RWPE2 (cell line): ENCODE data around the gene CD207.

ENCODE experiments used
- ATAC-seq: fragments of 200-7000 bp; cut with Tn5 transposase; 3 replicates; pipeline ENCODE4 v1.9.1; 2021; ENCODE audit warnings: low read depth
- DNase-seq: peaks from one replicate; pipeline ENCODE4 v3.0.0-alpha.2; 2020; ENCODE audit warnings: low spot score
- H3K27ac ChIP-seq: fragments of 450-650 bp; 2 replicates; pipeline ENCODE4 v1.5.1; 2017; ENCODE audit warnings: mild to moderate bottlenecking; ENCODE audit not compliant: poor library complexity, severe bottlenecking
- H3K27me3 ChIP-seq: fragments of 250-450 bp; sonication (Bioruptor Pico); 2 replicates; pipeline ENCODE4 v1.5.1; 2021; ENCODE audit warnings: mild to moderate bottlenecking, moderate library complexity; ENCODE audit not compliant: insufficient read depth, poor library complexity, severe bottlenecking
- H3K36me3 ChIP-seq: fragments of 250-450 bp; sonication (Bioruptor Pico); 2 replicates; pipeline ENCODE4 v1.5.1; 2020; ENCODE audit warnings: low read depth, mild to moderate bottlenecking, moderate library complexity
- H3K4me1 ChIP-seq: fragments of 250-450 bp; sonication (Bioruptor Pico); 2 replicates; pipeline ENCODE4 v1.5.1; 2021; ENCODE audit warnings: mild to moderate bottlenecking, moderate library complexity; ENCODE audit not compliant: insufficient read depth, poor library complexity, severe bottlenecking
- H3K4me3 ChIP-seq: fragments of 250-450 bp; sonication (Bioruptor Pico); 2 replicates; pipeline ENCODE4 v1.5.1; 2021; ENCODE audit warnings: mild to moderate bottlenecking, moderate library complexity; ENCODE audit not compliant: severe bottlenecking
- H3K9me3 ChIP-seq: fragments of 250-450 bp; sonication (Bioruptor Pico); 2 replicates; pipeline ENCODE4 v1.5.1; 2021; ENCODE audit warnings: mild to moderate bottlenecking, moderate library complexity; ENCODE audit not compliant: severe bottlenecking
- TF ChIP-seq, protein P1 (sequence below): fragments of 450-650 bp; IDR thresholded peaks from one replicate; pipeline ENCODE4 v1.5.1; 2017; ENCODE audit warnings: mild to moderate bottlenecking, moderate library complexity; ENCODE audit not compliant: poor library complexity, severe bottlenecking

Gene CD207

DNA sequence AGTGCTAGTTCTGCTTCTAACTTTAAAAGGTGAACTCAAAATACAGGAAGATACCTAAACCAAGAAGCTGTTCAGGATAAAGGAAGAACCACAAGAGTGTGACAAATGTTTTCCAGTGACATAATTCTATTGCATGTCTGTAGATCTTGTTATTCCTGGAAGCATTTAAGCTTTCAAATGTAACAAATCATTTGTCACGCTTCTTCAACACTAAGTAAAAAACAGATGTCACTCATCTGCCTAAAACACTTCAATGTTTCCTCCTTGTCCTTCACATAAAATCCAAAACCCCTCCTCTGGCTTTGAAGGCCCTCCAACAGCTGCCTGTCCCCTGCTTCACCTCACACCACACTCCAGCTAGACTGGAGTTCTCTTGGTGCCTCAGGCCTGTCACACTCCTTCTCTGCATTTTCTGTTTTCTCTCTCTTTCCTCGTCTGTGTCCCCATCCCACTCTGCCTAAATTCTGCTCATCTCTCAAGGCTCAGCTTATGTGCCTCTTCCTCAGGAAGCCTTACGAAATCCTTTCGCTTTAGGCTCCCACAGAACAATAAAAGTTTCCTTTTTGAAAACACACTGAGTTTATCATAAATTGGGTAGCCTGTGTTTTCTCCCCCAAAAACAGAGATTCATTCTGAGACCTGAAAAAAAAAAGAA, 8.8 kb downstream of the CD207 start:
- H3K9me3 ChIP-seq = no peaks in the 10 kb centered on the region
- TF ChIP-seq, protein P1, sequence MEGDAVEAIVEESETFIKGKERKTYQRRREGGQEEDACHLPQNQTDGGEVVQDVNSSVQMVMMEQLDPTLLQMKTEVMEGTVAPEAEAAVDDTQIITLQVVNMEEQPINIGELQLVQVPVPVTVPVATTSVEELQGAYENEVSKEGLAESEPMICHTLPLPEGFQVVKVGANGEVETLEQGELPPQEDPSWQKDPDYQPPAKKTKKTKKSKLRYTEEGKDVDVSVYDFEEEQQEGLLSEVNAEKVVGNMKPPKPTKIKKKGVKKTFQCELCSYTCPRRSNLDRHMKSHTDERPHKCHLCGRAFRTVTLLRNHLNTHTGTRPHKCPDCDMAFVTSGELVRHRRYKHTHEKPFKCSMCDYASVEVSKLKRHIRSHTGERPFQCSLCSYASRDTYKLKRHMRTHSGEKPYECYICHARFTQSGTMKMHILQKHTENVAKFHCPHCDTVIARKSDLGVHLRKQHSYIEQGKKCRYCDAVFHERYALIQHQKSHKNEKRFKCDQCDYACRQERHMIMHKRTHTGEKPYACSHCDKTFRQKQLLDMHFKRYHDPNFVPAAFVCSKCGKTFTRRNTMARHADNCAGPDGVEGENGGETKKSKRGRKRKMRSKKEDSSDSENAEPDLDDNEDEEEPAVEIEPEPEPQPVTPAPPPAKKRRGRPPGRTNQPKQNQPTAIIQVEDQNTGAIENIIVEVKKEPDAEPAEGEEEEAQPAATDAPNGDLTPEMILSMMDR = no peak
- DNase-seq (no peak), ATAC-seq (no peak)
- H3K27me3 ChIP-seq = no peaks in the 10 kb centered on the region
- H3K4me1 ChIP-seq = no peaks in the 10 kb centered on the region
- H3K36me3 ChIP-seq = no peaks in the 10 kb centered on the region
- H3K27ac ChIP-seq = no peak overlapping the region
- H3K4me3 ChIP-seq = no peak overlapping the region

DNA sequence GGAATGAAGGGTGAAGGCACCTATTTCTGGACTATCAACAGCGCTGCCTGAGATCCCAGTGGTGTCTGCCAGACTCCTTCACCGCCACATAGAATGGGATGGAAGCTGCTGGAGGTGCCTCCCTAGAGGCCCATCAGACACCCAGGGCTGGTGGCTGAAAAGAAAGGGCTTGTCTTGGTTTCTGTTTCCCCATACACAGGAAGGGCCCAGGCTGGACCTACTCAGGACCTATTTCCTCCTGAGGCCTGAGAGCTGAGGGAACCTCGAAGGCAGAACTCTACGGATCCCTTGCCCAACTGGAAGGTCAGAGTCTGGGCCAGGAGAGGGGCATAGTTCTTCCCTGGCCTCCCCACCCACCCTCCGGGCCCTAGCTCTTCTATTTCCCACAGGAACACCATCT, 12.4 kb downstream of the CD207 start:
- no peak overlapping the region for H3K27ac ChIP-seq
- H3K9me3 ChIP-seq = no peaks in the 10 kb centered on the region
- no peaks in the 10 kb centered on the region for H3K36me3 ChIP-seq
- TF ChIP-seq, protein P1 = no peak
- no peak overlapping the region for H3K4me3 ChIP-seq
- H3K4me1 ChIP-seq = no peaks in the 10 kb centered on the region
- ATAC-seq = no peak
- no peak for DNase-seq
- H3K27me3 ChIP-seq = no peaks in the 10 kb centered on the region

DNA sequence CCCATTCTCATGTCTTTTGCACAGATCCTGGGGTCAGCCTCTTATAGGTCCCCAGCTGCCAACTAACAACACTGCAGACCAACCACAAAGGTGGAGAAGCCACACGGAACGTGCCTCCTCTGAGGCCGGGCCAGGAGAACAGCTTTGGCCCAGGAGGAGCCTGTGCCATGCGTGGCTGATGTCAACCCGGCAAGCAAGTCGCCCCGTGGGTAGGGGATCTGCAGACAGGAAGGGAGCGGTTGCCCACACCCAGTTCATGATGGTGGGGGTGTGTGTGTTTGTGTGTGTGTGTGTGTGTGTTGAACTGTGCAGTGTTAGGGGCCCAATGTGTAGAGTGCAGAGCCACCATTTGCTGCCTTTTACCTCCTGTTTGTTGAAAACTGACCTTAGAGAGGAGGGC, 12.8 kb downstream of the CD207 start:
- Histone ChIP-seq H3K27ac (no peak overlapping the region), H3K4me3 (no peak overlapping the region), H3K36me3 (no peaks in the 10 kb centered on the region), H3K27me3 (no peaks in the 10 kb centered on the region), H3K9me3 (no peaks in the 10 kb centered on the region), H3K4me1 (no peaks in the 10 kb centered on the region)
- ATAC-seq = no peak
- TF ChIP-seq, protein P1 = no peak
- no peak for DNase-seq

DNA sequence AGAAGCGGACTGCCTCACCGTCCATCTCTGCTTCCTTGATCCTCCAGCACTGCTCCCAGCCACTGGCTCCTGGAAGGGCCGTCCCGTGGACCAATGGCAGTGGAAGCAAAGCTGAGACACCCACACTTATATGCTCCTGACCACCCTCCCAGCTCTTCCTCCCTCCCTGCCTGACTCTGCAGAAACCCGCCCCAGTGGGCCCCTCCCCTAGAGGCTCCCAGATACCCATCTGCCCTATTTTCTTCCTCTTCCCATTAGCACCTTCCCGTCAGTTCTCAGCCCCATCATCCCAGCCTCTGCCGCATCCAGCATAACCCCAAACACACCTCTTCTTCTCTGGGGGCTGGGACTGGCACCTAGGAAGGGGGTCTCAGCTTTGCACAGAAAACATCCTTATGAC, 15.1 kb downstream of the CD207 start, which contains the start of gene CLEC4F:
TSS of gene CLEC4F (minus strand) at position 101 of the 400 bp plus-strand sequence. CDS start at position 25, 76 bp downstream.
- H3K27me3 ChIP-seq = peaks cover 13% of the 10 kb centered on the region
- DNase-seq (no peak), ATAC-seq (no peak)
- H3K27ac ChIP-seq = no peak within 1 kb of the TSS
- no peaks in the 10 kb centered on the region for H3K9me3 ChIP-seq
- H3K36me3 ChIP-seq = no peaks in the 10 kb centered on the region
- no peaks in the 10 kb centered on the region for H3K4me1 ChIP-seq
- TF ChIP-seq, protein P1 = no peak
- no peak within 1 kb of the TSS for H3K4me3 ChIP-seq

DNA sequence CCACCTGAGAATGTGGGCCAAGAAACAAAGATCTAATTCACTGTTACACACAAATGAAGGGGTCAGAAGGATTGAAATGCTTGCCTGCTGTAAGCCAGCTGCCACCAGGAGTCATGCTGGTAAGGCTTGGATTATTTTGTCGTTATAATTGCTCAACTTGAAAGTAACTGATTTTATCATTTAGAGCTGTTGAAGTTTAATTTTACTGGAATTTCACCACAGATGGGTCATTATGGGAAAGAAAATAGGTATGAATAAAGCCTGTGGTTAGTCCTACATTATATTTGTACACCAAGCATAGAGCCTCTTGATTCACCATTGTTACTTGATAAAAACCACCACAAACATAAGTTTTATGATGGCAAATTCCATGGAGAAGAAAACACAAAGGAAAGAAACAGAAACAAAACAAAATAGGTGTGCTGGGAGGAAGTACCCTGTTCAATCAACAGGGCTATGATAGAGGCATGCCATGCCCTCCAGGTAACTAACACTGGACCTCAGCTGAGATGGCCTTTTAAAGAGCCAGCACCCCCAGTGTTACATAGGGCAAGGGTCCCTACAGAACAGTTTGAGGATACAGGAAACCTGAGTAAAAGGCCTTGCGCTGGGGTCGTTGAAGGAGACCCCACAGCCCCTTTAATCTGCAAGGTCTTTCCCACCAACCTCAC, 18.2 kb downstream of the CD207 start:
- Histone ChIP-seq H3K4me3 (no peak overlapping the region), H3K36me3 (no peaks in the 10 kb centered on the region), H3K9me3 (no peaks in the 10 kb centered on the region), H3K27ac (no peak overlapping the region), H3K27me3 (peaks cover 13% of the 10 kb centered on the region), H3K4me1 (no peaks in the 10 kb centered on the region)
- TF ChIP-seq, protein P1 = no peak
- DNase-seq = no peak
- no peak for ATAC-seq
